ENCODE data around the gene ITPA. TPM values are rescaled to one million over a fixed set of nuclear protein-coding genes. Genes with fewer than 3 reads are reported as not detected.
"Not testable (repeated sequence)": the region's sequence is repeated elsewhere in the genome, so short reads cannot be mapped to it uniquely, and the experiment has no call there.

The ITPA gene
- total RNA-seq, 1 donor from 2014 or later = 43.4 TPM

GRCh38 chr20:3209946-3210317 is 634 bp downstream of the ITPA start:
- Mint-ChIP-seq H3K27me3 (ENCODE audit: low read depth) (no peaks in the 10 kb centered on the region), H3K36me3 (ENCODE audit: low read depth) (peaks cover 2% of the 10 kb centered on the region)
- no peak for TF ChIP-seq CTCF (IDR thresholded peaks at IDR 0.05)

GRCh38 chr20:3210346-3210745 is 1.0 kb downstream of the ITPA start:
- H3K9me3 Mint-ChIP-seq (ENCODE audit: low read depth) = no peaks in the 10 kb centered on the region
- no peak for DNase-seq (ENCODE audit: low spot score)
- H3K4me1 Mint-ChIP-seq (ENCODE audit: low read depth) = peaks cover 16% of the 10 kb centered on the region
- H3K27ac Mint-ChIP-seq (ENCODE audit: unreplicated experiment) = no peak overlapping the region
- H3K4me3 Mint-ChIP-seq (ENCODE audit: unreplicated experiment) = peak overlapping the region; percentile 90
- H3K36me3 Mint-ChIP-seq (ENCODE audit: low read depth) = peaks cover 2% of the 10 kb centered on the region
- no peaks in the 10 kb centered on the region for H3K27me3 Mint-ChIP-seq (ENCODE audit: low read depth)
- TF ChIP-seq CTCF (IDR thresholded peaks at IDR 0.05) = no peak

More at GRCh38 chr20:3209946-3210317, 634 bp downstream of the ITPA start:
- H3K4me3 Mint-ChIP-seq (ENCODE audit: unreplicated experiment) = peak overlapping the region; percentile 90
- no peaks in the 10 kb centered on the region for H3K9me3 Mint-ChIP-seq (ENCODE audit: low read depth)
- no peak for DNase-seq (ENCODE audit: low spot score)
- H3K4me1 Mint-ChIP-seq (ENCODE audit: low read depth) = peaks cover 16% of the 10 kb centered on the region
- peak overlapping the region; percentile 93 for H3K27ac Mint-ChIP-seq (ENCODE audit: unreplicated experiment)

- Mint-ChIP-seq H3K9me3 (ENCODE audit: low read depth) (no peaks in the 10 kb centered on the region), H3K27me3 (ENCODE audit: low read depth) (no peaks in the 10 kb centered on the region), H3K36me3 (ENCODE audit: low read depth) (peaks cover 2% of the 10 kb centered on the region), H3K4me3 (ENCODE audit: unreplicated experiment) (no peak overlapping the region), H3K27ac (ENCODE audit: unreplicated experiment) (no peak overlapping the region), H3K4me1 (ENCODE audit: low read depth) (peaks cover 15% of the 10 kb centered on the region)
- DNase-seq (ENCODE audit: low spot score) = no peak
- no peak for TF ChIP-seq CTCF (IDR thresholded peaks at IDR 0.05)
Observed at GRCh38 chr20:3213226-3213625, 3.9 kb downstream of the ITPA start.

GRCh38 chr20:3215359-3215917 is 6.1 kb downstream of the ITPA start:
- not testable (repeated sequence) for DNase-seq (ENCODE audit: low spot score); H3K36me3 Mint-ChIP-seq (ENCODE audit: low read depth); H3K4me1 Mint-ChIP-seq (ENCODE audit: low read depth); H3K27me3 Mint-ChIP-seq (ENCODE audit: low read depth); H3K4me3 Mint-ChIP-seq (ENCODE audit: unreplicated experiment); H3K27ac Mint-ChIP-seq (ENCODE audit: unreplicated experiment); H3K9me3 Mint-ChIP-seq (ENCODE audit: low read depth)

GRCh38 chr20:3218307-3218988 is 9.2 kb downstream of the ITPA start:
- H3K27me3 Mint-ChIP-seq (ENCODE audit: low read depth) = no peaks in the 10 kb centered on the region

More at GRCh38 chr20:3218307-3218988, 9.2 kb downstream of the ITPA start:
- DNase-seq (ENCODE audit: low spot score) = peak; percentile 87
- peak; percentile 97 for TF ChIP-seq CTCF (IDR thresholded peaks at IDR 0.05)
- Mint-ChIP-seq H3K9me3 (ENCODE audit: low read depth) (no peaks in the 10 kb centered on the region), H3K27ac (ENCODE audit: unreplicated experiment) (no peak overlapping the region), H3K36me3 (ENCODE audit: low read depth) (peaks cover 7% of the 10 kb centered on the region), H3K4me1 (ENCODE audit: low read depth) (no peaks in the 10 kb centered on the region), H3K4me3 (ENCODE audit: unreplicated experiment) (no peak overlapping the region)

Data from chondrocyte (in vitro differentiated cells).